ENCODE data around the gene CLIC1.

Gene CLIC1

GRCh38 chr6:31737991-31738979 is 2.0 kb upstream of the CLIC1 start:
- DNase-seq, result peak; percentile 79

- DNase-seq, result peak; percentile 52
Observed at GRCh38 chr6:31737315-31737990, 1.1 kb upstream of the CLIC1 start.

DNA sequence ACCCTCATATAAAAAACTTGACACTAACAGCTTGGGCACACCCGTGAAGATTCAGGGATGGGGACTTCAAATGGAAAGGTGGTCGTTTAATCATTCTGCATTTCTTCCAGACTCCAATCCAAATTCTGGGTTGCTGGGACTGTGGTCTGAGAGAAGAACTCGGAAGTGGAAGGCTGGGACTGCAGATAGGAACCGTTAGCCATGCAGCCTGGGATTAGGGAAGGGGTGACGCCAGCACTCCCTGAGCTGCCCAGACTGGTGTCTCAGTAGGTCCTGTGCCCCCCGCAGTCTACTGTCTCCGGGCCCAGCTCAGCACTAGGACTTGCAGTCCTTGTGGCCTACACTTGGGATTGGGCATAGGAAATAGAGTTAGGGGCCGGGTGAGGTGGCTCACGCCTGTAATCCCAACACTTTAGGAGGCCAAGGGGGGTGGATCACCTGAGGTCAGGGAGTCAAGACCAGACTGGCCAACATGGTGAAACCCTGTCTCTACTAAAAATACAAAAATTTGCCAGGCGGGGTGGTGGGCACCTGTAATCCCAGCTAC is 511 bp upstream of the CLIC1 start:
- no peak for DNase-seq

- DNase-seq, result peak; percentile 57
Observed at GRCh38 chr6:31734821-31735406, 1.4 kb downstream of the CLIC1 start.

GRCh38 chr6:31734247-31734820 is 2.0 kb downstream of the CLIC1 start:
- DNase-seq, result no peak

DNA sequence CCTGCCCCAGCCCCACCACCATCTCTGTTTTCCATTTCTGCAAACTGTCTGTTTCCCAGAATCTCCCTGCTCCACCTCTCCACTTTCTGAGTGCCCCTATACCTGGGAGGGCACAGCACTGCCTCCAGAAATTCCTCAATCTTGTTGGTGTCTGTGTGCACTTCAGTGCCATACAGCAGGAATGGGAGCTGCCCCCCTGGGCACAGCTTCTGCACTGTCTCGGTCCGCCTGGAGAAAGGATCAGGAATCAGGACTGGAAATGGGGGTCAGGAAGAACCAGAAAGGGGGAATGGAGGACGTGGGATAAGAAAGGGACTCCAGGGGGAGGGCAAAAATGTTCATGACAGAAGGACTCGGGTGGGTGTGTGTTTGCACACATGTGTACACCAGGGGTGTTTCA is 2.6 kb downstream of the CLIC1 start:
- no peak for DNase-seq

- no peak for DNase-seq
Observed at GRCh38 chr6:31732029-31732428, 4.3 kb downstream of the CLIC1 start.

DNA sequence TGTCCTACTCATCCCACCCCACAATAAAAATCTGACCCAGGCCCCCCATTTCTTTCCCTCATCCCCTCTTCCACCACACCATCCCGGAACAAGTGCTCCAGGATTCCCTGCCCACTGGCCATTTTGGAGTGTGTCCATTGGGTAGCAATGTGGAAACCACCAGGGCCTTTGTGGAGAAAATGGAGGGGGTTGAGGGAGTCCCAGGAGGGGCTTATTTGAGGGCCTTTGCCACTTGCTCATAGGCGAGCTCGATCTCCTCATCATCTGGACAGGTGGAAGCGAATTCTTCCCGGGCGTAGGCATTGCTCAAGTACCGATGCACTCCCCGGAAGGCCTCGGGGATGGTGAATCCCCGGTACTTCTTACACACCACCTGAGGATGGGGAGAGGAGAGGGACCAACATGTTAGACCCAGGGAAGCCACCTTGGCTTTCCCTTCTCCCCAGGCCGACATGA is 5.7 kb downstream of the CLIC1 start:
- DNase-seq, result no peak

DNA sequence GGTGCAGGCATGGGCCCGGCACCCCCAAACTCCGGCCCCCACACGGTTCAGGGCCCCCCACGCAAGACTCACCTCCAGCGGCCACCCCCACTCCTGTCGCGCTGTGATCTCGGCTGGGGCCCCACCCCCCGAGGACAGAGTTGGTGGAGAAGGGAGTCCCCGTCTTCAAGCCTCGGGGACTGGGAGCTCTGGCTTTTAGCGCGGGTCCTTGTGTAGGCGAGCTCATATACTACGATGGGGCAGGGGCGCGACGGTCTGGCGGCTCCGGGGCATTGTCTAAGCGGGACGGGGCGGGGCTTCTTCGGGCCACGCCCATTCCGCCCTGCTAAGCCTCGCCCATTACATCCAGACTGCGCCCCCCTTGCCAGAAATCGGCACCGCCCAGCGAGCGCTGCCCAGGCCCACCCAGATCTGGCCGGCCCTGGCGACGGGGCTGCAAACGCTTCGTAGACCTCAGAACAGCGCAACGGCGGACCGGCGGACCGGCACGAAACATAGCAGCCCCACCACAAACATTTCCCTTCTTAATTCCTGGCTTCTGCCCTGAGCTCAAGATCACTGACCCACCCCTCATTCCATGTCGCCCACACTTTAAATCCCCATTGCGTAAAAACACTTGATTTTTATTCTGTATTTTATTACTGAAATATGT is 6.2 kb downstream of the CLIC1 start:
- peak; percentile 96 for DNase-seq

GRCh38 chr6:31729515-31729978 is 6.8 kb downstream of the CLIC1 start:
- DNase-seq, result peak; percentile 94

DNA sequence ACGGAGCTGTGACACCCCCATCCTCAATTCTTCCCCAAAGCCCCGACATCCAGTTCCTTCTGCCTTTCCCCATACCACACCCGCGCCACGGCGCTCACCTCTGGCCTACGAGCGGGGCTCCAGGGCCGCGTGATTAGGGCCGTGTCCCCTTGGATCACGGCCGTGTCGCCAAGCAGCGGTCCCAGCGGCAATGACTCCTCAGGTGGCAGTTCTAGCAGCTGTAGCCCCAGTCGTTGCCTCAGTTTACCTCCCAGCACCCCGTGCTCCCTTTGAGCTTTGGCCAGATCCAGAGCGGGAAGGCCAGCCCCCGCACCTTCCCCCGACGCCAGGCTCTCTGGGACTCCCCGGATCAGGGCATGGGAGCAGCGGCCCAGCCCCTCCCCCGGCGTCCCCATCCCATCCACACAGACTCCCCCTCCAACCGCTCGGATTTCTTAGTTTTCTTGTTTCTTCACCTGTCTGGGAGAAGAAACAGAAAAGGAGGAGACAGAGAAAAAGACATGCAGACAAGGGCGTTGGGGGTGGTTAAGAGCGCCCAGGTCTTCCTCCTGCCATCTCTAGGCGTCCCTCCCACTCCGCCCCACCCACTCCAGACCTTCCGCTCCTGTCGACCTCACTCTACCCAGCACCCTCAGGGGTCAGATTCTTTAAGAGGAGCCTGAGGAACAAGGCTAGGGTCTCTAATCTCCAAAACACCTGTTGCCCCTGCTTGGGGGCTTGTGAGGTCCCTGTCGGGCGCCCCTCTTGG is 7.4 kb downstream of the CLIC1 start, which contains the start of gene DDAH2:
DDAH2 (minus strand) TSS at position 533 of the 748 bp plus-strand sequence; CDS start at position 395, 138 bp downstream.
- no peak for DNase-seq

DNA sequence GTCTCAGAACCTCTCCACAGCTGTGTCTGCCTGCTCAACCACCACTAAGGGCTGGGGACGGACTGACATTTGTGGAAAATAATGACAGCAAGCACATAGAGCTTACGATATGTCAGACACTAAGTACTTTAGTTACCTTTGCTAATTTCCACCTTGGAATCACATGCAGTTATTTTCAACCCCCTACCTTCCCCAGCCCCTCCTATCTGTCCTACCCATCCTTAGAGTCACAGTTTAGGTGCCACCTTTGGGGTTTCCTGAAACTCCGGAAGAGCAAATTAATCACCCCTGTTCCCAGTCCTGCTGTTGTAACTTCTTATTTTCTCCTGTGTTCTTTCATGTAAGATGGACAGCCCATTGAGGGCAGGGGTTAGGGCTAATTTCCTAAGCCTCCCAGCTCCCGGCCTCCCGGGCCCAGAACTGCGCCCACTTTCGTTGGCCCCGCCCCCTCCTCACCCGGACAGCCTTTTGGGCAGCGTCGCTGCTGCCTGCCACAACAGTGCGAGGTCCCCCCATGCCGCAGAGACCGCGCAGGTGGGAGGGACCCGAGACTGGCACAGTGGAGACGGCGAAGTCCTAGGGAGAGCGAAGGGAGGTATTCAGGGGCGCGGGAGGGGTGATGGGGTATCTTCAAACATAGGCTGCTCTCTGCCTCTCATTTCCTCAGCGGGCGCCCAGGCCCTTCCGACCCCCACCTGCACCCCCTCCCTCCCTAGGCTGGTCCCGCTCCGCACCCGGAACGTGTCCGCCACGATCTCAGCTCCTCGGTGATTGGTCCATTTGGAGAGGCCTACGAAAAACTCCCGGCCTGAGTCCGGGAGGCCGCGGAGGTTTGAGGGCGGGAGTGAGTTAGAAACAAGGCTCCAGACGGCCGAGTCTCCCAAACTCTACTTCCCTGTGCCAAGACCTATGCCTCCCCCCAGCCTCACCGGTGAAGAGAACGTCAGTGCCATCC is 8.3 kb downstream of the CLIC1 start:
- no peak for DNase-seq

- no peak for DNase-seq
Observed at GRCh38 chr6:31727034-31727716, 9.2 kb downstream of the CLIC1 start.

- no peak for DNase-seq
Observed at GRCh38 chr6:31725502-31726350, 10.6 kb downstream of the CLIC1 start.

DNA sequence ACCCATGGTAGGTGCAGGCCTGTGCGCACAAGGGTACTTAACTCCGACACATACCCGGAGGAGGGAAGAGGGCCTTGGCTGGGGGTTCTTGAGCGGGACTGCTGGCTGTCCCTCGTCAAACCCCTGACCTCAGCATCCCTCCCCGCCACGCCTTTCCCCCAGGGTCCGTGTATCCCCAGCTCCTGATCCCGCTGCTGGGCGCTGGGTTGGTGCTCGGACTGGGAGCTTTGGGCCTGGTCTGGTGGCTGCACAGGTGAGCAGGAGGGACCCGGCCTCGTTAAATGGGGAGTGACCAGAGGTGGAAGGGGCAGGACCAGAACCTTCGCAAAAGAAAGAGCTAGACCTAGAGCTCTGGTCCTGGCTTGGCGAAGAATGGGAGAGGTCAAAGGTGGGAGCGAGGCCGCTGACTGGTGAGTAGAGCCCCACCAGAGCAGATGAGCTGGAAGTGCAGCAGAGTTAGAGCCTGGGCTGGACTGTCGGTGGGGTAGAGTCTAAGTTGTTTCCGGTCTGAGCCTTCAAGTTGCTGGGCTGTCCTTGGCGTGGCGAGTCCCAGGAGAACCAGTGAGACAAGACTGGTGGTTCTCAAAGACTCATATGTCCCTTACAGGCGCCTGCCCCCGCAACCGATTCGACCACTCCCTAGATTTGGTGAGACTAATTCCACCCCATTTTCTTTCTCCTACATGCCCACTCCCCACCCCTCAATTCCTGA is 12.2 kb downstream of the CLIC1 start:
- no peak for DNase-seq

DNA sequence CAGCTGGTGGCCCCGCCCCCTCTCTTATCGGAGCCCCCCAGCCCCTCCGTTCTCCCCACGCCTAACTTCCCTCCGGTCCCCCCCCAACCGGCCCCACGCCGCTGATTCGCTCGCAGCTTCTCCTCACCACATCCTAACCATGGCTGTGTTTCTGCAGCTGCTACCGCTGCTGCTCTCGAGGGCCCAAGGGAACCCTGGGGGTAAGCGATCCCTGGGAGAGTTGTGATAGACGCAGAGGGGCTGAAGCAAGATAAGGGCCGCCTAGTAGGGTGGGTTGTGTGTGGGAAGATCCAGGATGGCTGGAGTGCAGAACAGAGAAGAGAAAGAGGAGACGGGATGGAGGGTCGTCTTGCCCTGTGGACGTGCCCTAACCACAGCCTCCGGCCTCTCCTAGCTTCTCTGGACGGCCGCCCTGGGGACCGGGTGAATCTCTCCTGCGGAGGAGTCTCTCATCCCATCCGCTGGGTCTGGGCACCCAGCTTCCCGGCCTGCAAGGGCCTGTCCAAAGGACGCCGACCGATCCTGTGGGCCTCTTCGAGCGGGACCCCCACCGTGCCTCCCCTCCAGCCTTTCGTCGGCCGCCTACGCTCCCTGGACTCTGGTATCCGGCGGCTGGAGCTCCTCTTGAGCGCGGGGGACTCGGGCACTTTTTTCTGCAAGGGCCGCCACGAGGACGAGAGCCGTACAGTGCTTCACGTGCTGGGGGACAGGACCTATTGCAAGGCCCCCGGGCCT is 12.9 kb downstream of the CLIC1 start, which contains the start of gene MPIG6B:
MPIG6B (plus strand) TSS at position 129 of the 735 bp plus-strand sequence; CDS start at position 140, 11 bp downstream.
- DNase-seq, result no peak

GRCh38 chr6:31722173-31722572 is 14.2 kb downstream of the CLIC1 start:
- DNase-seq, result no peak

Data from right hindlimb (tissue), 1 donor.